ENCODE results near the gene THBS4. TPM values are rescaled to one million over a fixed set of nuclear protein-coding genes. Genes with fewer than 3 reads are reported as not detected.

The THBS4 gene
- total and polyA plus RNA-seq, 10 of the 15 experiments (the other 5 are each of a cell fraction or from before 2014, with no cell fraction given), result 0.31 to 1.7 (median 0.75) TPM

GRCh38 chr5:80116000-80116399, 80.9 kb downstream of the THBS4 start:
- peaks cover 3% of the 10 kb centered on the region; the same call in 2 of the 3 replicates for H3K9me3 ChIP-seq (replicated peaks; ENCODE audit: control insufficient read depth, insufficient read depth, low read length)
- FAIRE-seq (no peak), DNase-seq (ENCODE audit: low read depth, low spot score) (no peak), ATAC-seq (no peak)
- WGBS (ENCODE audit: insufficient coverage, insufficient replicate concordance, low lambda C conversion rate, missing lambda C conversion rate), result 39% methylated on average over 4 of the region's 4 CpGs
- H3K4me1 ChIP-seq (ENCODE audit: control insufficient read depth, insufficient read depth, low read length), result no peaks in the 10 kb centered on the region
- no peaks in the 10 kb centered on the region for H3K79me2 ChIP-seq (ENCODE audit: control insufficient read depth, insufficient read depth, low read length)
- BruUV-seq (replicated peaks), result no TSS peak
- intact Hi-C loops (cut with micrococcal nuclease; ENCODE audit: unreplicated experiment) (no loop called here), in situ Hi-C loops (cut with MboI) (no loop called here)
- no peak overlapping the region for H3K4me3 ChIP-seq
- ChIA-PET CTCF (no interaction called here), SMC1A (ENCODE audit: uncharacterized antibody, unreplicated experiment) (no interaction called here), POLR2A (interaction anchor here (0.6 kb wide), 1 partner anchor 28 kb away, joined by 3 read pairs; no protein-coding TSS in a partner anchor), RAD21 (ENCODE audit: unreplicated experiment) (interaction anchor here (1.6 kb wide), 1 partner anchor 141 kb away, joined by 5 read pairs; no protein-coding TSS in a partner anchor)
- no peak overlapping the region for H3K27ac ChIP-seq (ENCODE audit: control insufficient read depth, insufficient read depth)
- no peaks in the 10 kb centered on the region for H3K27me3 ChIP-seq (replicated peaks in 1 of 2; ENCODE audit: control insufficient read depth in 2 of 2, insufficient read depth in 2 of 2, low read length in 1 of 2)
- H3K4me2 ChIP-seq (ENCODE audit: control insufficient read depth, insufficient read depth), result no peak overlapping the region
- H2AFZ ChIP-seq (ENCODE audit: control insufficient read depth, low read depth, low read length), result no peak overlapping the region
- no peaks in the 10 kb centered on the region for H3K36me3 ChIP-seq (ENCODE audit: control insufficient read depth in 2 of 2, insufficient read depth in 2 of 2, low read length in 1 of 2)
- no peak overlapping the region for H3K9ac ChIP-seq (ENCODE audit: control insufficient read depth, insufficient read depth, low read length)
- no peaks in the 10 kb centered on the region for H4K20me1 ChIP-seq (ENCODE audit: control insufficient read depth, insufficient read depth)
- TF ChIP-seq HCFC1 (IDR thresholded peaks at IDR 0.05; ENCODE audit: low read length) (no peak), EZH2 (IDR thresholded peaks at IDR 0.05; ENCODE audit: borderline replicate concordance, control insufficient read depth, low read depth, low read length) (no peak), TBL1XR1 (IDR thresholded peaks at IDR 0.05; ENCODE audit: low read depth, low read length) (no peak), RBBP5 (conservative IDR thresholded peaks at IDR 0.05) (no peak), PML (IDR thresholded peaks at IDR 0.05; ENCODE audit: low read length) (no peak), MYC (IDR thresholded peaks at IDR 0.05; ENCODE audit: insufficient read depth, insufficient read length, insufficient replicate concordance, low read length, severe bottlenecking) (no peak), HDAC2 (IDR thresholded peaks at IDR 0.05) (no peak), STAT1 (conservative IDR thresholded peaks at IDR 0.05) (no peak), SREBF2 (IDR thresholded peaks at IDR 0.05; ENCODE audit: low read length) (no peak)
- TF ChIP-seq, protein P1, sequence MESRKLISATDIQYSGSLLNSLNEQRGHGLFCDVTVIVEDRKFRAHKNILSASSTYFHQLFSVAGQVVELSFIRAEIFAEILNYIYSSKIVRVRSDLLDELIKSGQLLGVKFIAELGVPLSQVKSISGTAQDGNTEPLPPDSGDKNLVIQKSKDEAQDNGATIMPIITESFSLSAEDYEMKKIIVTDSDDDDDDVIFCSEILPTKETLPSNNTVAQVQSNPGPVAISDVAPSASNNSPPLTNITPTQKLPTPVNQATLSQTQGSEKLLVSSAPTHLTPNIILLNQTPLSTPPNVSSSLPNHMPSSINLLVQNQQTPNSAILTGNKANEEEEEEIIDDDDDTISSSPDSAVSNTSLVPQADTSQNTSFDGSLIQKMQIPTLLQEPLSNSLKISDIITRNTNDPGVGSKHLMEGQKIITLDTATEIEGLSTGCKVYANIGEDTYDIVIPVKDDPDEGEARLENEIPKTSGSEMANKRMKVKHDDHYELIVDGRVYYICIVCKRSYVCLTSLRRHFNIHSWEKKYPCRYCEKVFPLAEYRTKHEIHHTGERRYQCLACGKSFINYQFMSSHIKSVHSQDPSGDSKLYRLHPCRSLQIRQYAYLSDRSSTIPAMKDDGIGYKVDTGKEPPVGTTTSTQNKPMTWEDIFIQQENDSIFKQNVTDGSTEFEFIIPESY (IDR thresholded peaks at IDR 0.05), result no peak
- TF ChIP-seq, protein P2, sequence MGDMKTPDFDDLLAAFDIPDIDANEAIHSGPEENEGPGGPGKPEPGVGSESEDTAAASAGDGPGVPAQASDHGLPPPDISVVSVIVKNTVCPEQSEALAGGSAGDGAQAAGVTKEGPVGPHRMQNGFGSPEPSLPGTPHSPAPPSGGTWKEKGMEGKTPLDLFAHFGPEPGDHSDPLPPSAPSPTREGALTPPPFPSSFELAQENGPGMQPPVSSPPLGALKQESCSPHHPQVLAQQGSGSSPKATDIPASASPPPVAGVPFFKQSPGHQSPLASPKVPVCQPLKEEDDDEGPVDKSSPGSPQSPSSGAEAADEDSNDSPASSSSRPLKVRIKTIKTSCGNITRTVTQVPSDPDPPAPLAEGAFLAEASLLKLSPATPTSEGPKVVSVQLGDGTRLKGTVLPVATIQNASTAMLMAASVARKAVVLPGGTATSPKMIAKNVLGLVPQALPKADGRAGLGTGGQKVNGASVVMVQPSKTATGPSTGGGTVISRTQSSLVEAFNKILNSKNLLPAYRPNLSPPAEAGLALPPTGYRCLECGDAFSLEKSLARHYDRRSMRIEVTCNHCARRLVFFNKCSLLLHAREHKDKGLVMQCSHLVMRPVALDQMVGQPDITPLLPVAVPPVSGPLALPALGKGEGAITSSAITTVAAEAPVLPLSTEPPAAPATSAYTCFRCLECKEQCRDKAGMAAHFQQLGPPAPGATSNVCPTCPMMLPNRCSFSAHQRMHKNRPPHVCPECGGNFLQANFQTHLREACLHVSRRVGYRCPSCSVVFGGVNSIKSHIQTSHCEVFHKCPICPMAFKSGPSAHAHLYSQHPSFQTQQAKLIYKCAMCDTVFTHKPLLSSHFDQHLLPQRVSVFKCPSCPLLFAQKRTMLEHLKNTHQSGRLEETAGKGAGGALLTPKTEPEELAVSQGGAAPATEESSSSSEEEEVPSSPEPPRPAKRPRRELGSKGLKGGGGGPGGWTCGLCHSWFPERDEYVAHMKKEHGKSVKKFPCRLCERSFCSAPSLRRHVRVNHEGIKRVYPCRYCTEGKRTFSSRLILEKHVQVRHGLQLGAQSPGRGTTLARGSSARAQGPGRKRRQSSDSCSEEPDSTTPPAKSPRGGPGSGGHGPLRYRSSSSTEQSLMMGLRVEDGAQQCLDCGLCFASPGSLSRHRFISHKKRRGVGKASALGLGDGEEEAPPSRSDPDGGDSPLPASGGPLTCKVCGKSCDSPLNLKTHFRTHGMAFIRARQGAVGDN (IDR thresholded peaks at IDR 0.05), result no peak
- TF ChIP-seq, protein P3, sequence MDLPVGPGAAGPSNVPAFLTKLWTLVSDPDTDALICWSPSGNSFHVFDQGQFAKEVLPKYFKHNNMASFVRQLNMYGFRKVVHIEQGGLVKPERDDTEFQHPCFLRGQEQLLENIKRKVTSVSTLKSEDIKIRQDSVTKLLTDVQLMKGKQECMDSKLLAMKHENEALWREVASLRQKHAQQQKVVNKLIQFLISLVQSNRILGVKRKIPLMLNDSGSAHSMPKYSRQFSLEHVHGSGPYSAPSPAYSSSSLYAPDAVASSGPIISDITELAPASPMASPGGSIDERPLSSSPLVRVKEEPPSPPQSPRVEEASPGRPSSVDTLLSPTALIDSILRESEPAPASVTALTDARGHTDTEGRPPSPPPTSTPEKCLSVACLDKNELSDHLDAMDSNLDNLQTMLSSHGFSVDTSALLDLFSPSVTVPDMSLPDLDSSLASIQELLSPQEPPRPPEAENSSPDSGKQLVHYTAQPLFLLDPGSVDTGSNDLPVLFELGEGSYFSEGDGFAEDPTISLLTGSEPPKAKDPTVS (IDR thresholded peaks at IDR 0.05; ENCODE audit: low read depth, low read length), result no peak
- TF ChIP-seq, protein P4, sequence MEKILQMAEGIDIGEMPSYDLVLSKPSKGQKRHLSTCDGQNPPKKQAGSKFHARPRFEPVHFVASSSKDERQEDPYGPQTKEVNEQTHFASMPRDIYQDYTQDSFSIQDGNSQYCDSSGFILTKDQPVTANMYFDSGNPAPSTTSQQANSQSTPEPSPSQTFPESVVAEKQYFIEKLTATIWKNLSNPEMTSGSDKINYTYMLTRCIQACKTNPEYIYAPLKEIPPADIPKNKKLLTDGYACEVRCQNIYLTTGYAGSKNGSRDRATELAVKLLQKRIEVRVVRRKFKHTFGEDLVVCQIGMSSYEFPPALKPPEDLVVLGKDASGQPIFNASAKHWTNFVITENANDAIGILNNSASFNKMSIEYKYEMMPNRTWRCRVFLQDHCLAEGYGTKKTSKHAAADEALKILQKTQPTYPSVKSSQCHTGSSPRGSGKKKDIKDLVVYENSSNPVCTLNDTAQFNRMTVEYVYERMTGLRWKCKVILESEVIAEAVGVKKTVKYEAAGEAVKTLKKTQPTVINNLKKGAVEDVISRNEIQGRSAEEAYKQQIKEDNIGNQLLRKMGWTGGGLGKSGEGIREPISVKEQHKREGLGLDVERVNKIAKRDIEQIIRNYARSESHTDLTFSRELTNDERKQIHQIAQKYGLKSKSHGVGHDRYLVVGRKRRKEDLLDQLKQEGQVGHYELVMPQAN (conservative IDR thresholded peaks at IDR 0.05), result no peak
- TF ChIP-seq, protein P5, sequence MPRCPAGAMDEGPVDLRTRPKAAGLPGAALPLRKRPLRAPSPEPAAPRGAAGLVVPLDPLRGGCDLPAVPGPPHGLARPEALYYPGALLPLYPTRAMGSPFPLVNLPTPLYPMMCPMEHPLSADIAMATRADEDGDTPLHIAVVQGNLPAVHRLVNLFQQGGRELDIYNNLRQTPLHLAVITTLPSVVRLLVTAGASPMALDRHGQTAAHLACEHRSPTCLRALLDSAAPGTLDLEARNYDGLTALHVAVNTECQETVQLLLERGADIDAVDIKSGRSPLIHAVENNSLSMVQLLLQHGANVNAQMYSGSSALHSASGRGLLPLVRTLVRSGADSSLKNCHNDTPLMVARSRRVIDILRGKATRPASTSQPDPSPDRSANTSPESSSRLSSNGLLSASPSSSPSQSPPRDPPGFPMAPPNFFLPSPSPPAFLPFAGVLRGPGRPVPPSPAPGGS (IDR thresholded peaks at IDR 0.05; ENCODE audit: borderline replicate concordance, insufficient read depth, low read depth, low read length, poor library complexity, severe bottlenecking), result no peak

Measured in GM12878 (cell line).